Measurements from ENCODE around the gene LSR.

DNA sequence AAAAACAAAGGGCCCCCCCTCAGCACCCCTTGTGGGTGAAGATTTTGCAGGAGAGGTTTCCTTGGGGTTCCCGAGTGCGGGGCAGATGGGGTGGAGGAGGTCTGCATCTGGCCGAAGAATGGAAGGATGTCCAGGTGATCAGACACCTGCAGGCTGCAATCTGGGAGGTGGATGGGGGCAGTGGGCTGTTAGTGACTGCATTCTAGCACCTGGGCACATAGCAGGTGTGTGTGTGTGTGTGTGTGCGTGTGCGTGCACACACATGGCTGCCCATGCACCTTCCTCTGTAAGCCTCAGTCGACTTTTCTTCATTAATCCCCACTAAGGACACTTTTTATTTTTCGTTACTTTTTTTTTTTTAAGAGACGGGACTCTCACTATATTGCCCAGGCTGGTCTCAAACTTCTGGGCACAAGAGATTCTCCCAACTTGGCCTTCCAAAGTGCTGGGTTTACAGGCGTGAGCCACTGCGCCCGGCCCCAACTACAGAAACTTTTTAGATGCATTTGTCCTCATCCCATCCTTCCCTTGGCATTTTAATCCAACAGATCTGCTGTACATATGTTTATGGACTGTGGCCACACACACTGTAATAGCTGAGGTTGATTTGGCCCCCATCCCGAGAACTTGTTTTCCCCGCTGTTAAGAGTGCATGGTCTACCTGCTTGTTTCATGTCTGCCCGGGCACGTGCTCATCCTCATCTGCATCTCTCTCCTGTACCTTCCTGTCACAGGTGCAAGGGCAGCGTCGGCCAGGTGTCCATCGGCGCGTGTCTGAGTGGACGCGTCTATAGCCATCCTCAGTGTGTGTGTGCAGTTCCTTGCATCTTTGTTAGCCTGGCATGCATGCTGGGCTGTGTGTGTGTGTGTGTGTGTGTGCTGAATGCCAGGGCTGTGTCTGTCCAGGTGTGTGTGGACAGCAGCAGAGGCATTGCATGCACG is 43.9 kb downstream of the LSR start:
- TF ChIP-seq, protein P1, sequence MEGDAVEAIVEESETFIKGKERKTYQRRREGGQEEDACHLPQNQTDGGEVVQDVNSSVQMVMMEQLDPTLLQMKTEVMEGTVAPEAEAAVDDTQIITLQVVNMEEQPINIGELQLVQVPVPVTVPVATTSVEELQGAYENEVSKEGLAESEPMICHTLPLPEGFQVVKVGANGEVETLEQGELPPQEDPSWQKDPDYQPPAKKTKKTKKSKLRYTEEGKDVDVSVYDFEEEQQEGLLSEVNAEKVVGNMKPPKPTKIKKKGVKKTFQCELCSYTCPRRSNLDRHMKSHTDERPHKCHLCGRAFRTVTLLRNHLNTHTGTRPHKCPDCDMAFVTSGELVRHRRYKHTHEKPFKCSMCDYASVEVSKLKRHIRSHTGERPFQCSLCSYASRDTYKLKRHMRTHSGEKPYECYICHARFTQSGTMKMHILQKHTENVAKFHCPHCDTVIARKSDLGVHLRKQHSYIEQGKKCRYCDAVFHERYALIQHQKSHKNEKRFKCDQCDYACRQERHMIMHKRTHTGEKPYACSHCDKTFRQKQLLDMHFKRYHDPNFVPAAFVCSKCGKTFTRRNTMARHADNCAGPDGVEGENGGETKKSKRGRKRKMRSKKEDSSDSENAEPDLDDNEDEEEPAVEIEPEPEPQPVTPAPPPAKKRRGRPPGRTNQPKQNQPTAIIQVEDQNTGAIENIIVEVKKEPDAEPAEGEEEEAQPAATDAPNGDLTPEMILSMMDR (conservative IDR thresholded peaks at IDR 0.05) = no peak
- no peak for TF ChIP-seq ZFX (IDR thresholded peaks at IDR 0.05)
